GM19035 (cell line): ENCODE results near the gene RFPL3.
"Not testable (repeated sequence)": the region's sequence is repeated elsewhere in the genome, so short reads cannot be mapped to it uniquely, and the experiment has no call there.

ENCODE experiments used
- ATAC-seq: cut with Tn5 transposase; IDR thresholded peaks from one replicate; pipeline ENCODE4 v1.9.1; 2021; ENCODE audit not compliant: unreplicated experiment

Gene RFPL3

DNA sequence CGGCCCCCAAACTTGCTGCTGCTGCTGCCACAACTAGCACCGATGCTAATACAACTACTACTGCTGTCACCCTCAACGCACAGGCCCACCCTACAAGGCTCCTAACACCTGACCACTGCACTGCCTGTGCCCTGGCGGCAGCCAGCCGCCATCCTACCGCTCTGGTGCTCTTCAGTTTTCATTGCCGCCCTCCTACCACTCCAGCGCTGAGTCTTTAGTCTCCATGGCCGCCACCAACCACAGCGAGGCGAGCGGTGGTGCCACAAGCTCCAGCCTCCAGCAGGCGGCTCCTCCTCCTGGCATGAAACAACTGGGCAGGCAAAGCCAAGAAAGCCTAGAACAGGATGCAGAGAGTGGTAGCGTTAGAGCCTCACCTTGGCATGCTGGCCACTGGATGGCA lies 5.0 kb upstream of the RFPL3 start:
- ATAC-seq = no peak

DNA sequence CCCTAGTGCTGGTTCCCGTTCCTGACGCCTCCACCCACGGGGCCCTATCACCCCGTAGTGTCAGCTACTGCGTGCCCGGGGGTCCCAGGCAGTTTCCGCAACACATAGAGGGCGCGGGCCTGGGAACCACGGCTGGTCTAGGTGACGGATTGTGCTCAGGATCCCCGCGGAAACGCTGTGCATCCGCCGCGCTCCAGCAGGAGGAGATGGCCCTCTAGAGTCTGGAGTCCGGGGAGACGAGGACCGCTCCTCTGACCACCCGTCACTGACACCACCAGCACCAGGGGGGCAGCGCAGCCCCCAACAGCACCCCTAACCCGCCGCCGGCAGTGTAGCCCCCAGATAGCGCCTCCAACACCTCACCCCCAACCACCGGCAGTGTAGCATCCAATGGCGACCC lies 4.4 kb upstream of the RFPL3 start:
- no peak for ATAC-seq

DNA sequence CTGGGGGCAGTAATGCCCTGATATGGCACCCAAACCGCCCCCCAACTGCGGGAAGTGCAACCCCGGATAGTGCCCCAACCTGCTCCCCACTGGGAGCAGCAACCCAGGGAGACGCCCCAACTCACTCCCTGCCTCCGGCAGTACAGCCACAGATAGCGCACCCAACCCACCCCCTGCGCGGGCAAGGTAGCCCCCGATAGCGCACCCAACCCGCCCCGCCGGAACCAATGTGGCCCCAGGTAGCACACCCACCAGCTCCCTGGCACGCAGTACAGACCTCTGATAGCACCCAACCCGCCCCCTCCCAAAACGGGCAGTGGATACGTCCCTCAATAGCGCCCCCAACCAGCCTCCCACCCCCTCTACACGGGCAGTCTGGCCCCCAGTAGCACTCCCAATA lies 3.8 kb upstream of the RFPL3 start:
- ATAC-seq = no peak

DNA sequence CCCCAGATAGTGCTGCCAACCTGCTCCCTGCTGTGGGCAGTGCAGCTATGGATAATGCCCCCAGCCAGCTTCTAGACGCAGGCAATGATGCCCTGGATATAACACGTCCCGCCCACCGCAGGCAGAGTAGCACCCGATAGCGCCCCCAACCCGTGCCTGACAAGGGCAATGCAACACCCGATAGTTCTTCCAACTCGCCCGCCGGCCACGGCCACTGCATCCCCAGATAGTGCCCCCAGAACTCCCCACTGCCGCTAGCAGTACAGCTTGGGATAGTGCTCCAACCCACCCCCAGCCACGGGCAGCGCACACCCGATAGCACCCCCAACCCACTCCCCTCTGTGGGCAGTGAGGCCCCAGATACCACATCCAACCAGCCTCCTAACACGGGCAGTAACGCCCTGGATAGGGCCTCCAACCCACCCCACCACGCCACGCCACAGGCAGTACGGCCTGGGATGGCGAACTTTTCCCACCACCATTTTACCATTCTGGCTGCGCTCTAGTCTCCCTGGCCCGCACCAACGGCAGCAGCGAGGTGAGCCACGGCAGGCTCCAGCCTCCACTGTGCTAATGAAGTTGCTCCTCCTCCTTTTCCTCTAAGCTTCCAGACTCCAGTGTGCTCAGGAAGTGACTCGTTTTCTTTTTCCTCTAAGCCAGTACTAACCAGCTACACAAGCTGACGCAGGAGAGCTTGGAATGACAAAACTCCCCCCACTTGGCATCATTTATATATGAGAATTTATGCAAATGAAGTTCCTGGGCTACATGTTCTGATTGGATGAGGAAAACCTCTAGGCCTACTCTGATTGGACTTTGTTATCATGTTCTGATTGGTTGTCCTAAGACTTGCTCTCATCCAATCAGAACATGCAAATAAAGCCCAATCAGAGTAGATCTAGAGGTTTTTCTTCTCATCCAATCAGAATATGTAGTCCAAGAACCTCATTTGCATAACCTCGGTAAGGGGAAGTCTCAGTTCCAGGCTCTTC lies 3.0 kb upstream of the RFPL3 start:
- ATAC-seq = no peak

GRCh38 chr22:32355760-32356159 lies 1.9 kb upstream of the RFPL3 start:
- no peak for ATAC-seq

- not testable (repeated sequence) for ATAC-seq
Observed at GRCh38 chr22:32360096-32360495, 2.4 kb downstream of the RFPL3 start.

- no peak for ATAC-seq
Observed at GRCh38 chr22:32361257-32361656, 3.6 kb downstream of the RFPL3 start.

DNA sequence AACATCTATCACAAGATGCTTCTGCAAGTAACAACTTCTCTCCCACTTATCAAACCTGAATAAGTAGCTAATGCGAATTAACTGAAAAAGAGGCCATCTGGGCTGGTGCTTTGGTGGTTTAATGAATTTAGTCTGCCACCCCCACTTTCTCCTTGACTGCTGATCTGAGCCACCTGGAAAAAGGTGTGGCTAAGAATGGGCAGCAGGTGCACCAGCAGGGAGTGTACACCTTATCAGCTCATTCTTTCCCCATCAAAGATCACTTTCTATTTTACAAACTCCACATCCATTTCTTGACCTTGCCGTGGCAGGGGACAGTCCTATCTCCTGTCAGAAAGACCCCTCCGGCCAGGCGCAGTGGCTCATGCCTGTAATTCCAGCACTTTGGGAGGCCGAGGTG lies 6.5 kb downstream of the RFPL3 start:
- no peak for ATAC-seq

DNA sequence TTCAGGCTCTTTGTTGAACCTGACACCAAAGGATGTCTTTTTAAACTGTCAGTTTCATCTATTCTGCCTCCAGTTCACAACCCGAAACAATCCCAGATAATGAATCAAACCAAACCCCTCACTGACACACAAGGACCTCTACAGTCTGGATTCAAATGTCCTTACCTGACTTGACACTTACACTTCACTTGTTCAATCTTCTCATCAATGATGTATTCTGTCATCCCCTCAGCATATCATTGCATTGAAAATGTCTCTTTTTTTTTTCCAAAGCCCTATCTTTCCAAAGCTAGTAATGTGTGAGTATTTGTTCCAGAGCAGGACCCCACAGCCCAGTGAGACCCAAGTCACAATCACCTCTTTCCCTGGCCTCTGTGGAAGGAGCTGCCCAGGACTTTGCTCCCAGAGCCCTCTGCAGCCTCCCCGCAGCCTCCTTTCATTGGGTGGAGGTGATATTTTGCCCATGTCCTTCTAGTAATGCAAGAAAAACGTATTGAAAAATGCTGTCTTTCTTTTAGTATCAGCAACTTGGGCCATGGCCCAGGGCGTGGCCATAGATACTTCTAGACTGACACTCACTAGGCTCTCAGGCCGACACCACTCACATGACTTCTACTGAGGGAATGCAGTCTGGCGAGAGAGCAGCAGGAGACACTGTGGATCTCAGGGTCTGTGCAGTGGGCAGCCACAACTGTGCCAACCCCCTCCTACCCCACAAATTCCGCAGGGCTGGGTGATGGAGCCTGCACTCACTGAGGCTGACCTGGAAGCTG lies 18.2 kb downstream of the RFPL3 start:
- no peak for ATAC-seq

DNA sequence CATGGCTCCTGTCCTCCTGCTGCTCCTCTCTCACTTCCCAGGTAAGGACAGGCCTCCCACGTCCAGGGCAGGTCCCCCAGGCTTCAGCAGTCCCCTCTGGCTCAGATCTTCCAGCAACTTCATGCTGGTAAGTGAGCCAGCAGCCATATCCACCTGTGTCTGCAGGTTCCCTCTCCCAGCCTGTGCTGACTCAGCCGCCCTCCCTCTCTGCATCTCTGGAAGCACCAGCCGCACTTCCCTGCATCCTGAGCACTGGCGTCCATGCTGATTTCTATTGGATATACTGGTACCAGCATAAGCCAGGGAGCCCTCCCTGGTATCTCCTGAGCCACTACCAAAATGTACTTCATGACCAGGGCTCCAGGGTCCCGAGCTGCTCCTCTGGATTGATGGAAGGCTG lies 19.0 kb downstream of the RFPL3 start:
- no peak for ATAC-seq

DNA sequence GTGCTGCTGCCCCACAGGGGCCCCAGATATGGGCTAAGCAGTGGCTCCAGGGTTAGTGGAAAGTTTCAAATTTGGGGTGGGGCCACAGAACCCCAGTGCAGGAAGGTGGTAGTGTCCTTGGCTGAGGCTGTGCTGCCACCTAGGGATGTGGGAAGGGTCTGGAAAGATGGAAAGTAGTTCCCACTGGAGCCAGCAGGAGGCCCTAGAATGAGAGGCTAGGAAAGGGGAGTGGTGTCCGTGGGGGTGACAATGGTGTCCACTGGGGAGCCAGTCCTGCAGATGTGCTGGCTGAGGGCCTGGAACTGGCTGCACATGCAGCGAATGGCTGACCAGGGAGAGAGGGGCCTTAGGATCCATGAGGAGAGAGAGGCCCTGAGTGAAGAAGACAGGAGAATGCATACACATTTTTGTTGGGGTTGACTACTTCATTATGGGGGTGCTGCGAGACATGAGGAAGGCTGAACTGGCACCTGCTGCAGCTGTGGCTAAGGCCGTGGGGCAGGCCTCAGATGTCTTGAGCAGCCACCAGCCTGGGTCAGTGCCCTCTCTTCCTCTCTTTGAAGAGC lies 21.1 kb downstream of the RFPL3 start:
- ATAC-seq = no peak

DNA sequence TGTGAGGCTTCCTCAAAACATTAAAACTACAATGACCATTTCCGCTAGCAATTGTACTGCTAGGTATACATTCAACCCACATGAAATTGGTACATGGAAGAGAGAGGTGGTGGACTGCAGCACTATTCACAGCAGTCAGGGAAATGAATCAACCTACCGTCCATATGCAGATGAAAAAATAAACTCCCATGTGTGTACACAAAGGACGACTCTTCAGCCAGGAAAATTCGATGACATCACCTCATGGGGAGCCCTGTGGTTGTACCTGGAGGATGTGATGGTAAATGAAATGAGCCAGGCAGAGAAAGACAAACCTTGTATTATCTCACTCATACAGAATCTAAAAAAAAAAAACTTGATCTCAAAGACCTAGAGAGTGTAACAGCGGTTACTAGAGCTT lies 23.3 kb downstream of the RFPL3 start:
- ATAC-seq = no peak

GRCh38 chr22:32385681-32386080 lies 28.0 kb downstream of the RFPL3 start:
- ATAC-seq = no peak

DNA sequence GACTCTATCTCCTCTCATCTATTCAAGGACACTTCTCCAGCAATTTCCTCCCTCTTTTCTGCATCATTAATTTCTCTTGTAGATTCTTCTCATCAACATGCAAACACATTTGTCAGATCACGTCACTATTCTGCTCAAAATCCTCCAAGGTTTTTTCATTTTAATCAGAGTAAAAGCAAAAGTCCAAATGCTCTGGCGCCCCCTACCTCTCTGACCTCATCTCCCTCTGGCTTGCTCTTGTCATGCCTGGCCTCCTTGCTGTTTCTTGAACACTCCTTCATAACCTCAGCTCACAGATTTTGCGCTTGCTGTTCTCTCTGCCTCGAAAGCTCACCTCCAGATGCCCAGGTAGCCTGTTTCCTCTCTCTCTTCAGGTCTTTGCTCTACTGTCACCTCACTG lies 32.0 kb downstream of the RFPL3 start:
- no peak for ATAC-seq

DNA sequence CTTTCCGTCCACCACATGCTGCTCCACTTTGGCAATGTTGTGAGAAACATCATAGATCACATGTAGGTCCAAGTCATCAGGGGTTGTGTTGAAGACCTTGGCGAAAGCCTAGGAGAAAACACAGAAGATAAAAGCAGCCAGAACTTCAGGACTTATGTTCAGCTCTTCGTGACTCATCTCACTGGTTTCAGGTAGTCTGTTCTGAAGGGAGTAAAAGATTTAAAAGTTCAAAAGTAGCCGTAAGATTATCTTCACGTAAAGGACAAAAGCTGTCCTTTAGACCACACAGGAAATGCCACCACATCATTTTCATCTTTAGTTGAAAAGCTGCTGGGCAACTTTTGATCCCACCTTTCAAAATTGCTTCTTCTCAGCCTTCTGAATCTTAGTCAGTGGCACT lies 37.4 kb downstream of the RFPL3 start:
- ATAC-seq = no peak

- no peak for ATAC-seq
Observed at GRCh38 chr22:32396255-32396654, 38.6 kb downstream of the RFPL3 start.

DNA sequence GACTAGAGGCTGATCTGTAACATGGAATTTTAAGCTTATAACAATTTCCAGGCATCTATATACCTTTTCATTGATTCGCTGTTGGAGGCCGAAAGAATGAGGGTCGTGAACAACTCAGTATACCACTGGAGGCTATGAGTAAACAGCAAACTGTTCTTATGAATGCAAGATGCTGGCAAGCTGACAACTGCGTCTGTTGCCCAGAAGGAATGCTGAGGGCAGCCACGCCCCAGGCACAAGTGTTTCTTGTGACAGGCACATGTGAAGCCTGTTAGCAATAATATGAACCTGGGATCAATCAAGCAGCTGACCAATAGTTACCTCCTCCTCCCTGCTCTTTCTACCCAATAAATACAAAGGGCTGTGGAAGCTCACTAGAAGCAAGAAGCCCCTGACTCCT lies 39.1 kb downstream of the RFPL3 start:
- no peak for ATAC-seq

DNA sequence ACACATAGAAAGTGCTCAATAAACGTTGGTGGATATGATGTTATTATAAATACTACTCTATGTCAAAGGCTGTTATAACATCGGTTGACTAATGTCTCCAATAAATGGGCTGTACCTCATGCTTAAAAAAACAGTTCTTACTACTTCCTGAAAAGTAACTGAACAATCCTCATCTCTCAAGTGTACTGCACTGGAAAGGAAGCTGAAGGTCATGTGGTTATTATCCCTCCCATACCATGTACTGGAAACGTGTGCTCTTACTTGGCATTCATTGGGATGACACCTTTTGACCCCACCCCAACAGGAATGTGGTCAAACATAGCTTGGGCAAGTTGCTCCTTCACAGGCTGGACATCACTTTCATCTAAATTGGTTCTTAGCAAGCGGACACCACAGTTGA lies 43.8 kb downstream of the RFPL3 start:
- no peak for ATAC-seq

DNA sequence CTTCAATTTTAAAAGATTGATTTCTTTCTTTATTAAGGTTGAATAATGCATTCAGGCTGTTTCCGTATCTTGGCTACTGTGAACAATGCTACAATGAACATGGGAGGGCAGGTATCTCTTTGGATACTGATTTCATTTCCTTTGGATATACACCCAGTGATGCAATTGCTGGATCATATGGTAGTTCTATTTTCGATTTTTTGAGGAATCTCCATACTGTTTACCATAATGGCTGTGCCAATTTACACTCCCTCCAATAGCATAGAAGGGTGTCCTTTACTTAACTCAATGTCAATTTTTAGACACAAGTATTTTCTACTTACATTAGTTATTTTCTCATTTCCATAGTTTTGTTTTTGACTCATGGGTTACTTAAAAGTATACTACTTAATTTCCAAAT lies 46.4 kb downstream of the RFPL3 start:
- no peak for ATAC-seq

DNA sequence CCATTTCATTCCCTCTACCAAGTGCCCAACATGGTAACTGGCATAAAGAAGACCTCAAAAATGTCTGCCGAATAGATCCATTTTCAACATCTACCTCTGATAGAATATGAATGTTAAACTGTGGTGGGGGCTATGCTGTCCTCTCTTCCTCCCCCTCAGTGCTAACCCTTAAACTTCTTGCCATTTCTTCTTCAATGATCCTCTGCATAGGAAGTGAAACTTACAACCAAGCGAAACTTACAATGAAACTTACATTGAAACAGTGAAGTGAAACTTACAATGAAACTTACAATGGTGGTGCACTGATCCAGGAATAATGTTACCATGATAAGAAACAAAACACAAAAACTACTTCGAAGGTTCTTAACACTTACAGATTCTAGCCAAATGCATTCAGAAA lies 49.6 kb downstream of the RFPL3 start:
- ATAC-seq = no peak

DNA sequence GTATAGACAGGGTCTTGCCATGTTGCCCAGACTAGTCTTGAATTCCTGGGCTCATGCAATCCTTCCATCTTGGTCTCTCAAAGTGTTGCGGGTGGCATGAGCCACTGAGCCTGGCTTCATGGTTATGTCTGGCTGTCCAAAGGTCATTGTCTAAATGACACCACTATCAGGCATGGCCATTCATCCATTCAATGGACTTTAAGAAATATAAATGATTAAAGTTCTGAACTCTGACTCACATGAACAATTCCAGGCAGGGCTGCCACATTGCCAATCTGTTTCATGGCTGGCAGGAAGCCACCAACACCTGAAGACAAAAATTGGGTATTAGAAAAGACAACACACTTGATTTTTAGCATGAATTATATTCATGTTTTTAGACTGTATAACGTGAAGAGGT lies 50.3 kb downstream of the RFPL3 start:
- no peak for ATAC-seq

DNA sequence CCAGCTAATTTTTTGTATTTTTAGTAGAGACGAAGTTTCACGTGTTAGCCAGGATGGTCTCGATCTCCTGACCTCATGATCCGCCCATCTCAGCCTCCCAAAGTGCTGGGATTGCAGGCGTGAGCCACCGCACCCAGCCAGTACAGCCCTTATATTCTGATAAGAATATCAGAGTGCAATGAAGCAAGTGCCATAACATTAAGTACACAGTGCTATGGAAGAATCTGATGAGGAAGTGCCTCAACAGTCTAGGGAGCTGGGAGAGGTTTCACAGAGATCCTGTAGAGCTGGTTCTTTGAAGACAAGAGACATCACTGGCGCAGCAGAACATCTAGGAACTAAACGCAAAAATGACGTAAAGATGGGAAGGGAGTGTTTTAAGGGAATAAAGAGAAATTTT lies 52.3 kb downstream of the RFPL3 start:
- no peak for ATAC-seq
